Stimulated activated CD4-positive, alpha-beta T cell treated with anti-CD3 and anti-CD28 coated beads, Interleukin-15, amount 100 ng/mL, for 1 hour (primary cell): ENCODE results near the gene LONRF2.

Experiments
- DNase-seq, 2 donors: peaks; one replicate each; pipeline ENCODE4 v3.0.0-alpha.2; 2020; ENCODE audit warnings: low read depth in 1 of 2, low spot score in 1 of 2

LONRF2 gene

DNA sequence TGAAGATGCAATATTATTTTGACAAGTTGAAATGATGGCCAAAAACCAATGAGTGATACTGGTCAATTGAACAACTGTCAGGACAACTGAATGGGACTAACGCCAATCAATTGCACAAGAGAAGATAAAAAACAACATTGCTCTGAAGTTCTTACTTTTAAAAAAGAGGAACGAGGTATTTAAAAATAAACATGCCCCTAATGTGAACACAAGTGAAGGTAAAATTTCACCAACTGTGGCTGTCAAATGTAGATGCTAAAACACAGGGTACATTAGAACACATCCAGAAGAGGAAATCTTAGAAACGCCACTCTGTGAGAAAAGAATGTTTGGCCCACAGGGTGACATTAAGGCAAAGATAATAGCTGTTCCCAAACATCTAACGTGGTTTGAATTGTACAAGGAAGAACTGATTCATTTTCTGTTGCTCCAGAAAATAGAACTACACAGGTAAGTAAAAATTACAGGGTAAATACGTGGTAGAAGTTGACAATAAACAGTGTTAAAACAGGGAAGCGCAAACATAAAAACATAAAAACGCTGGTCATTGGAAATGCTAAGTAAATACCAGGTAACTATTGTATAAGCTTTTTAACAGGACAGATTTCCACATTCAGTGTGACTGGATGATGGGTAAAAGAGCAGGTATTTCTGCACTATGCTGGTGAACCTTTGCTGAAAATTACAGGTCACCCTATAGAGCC is 20.3 kb downstream of the LONRF2 start:
- no peak for DNase-seq

DNA sequence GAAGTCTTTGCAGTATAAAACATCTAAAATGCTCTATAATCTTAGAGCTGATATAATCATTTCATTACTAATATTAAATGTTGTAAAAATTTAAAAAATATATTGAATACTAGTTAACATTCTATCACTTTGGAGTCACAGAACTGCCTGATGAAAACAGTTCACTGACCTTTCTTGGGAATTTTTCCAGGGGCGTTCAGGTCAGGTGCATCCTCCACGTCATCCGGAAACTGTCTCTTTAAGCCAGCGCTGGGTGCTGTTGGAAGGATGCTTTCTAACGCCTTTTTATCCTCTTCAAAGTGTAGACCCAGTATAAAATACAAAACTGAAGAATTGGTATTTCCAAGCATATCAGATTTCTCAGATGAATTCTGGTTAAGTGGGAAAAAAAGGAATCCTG is 22.8 kb downstream of the LONRF2 start:
- DNase-seq, result no peak

DNA sequence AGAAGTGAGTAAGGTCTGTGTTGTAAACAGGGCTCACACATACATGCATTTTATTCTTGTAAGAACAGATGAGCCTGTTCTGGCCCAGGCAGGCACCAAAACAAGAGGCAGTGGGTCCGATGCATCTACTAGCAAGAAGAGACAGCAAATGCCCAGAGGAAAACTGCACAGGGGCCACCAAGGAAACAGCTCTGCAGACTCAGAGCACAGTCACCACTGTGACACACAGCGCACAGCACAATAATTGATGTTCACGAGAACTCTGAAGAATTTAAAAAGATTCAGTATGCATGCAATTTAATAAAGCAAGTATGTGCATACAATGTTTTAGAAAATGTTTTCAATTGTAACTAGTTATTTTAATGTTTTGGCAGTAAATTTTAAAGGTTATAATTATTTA is 24.8 kb downstream of the LONRF2 start:
- no peak for DNase-seq

DNA sequence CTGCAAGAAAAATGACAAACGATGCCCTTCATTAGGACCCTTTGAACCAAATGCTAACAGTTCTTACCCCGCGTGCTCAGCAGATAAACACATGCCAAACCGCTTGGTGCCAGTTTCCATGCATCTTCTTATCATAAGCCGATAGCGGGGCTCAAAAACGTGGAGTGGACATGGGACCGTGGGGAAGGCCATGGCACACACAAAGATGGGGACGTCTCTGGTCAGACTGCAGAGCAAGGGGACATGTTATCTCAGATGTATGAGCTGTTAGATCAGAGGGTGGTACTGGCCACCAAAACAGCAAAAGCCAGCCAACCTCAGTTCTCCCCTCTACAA is 28.2 kb downstream of the LONRF2 start:
- no peak for DNase-seq

DNA sequence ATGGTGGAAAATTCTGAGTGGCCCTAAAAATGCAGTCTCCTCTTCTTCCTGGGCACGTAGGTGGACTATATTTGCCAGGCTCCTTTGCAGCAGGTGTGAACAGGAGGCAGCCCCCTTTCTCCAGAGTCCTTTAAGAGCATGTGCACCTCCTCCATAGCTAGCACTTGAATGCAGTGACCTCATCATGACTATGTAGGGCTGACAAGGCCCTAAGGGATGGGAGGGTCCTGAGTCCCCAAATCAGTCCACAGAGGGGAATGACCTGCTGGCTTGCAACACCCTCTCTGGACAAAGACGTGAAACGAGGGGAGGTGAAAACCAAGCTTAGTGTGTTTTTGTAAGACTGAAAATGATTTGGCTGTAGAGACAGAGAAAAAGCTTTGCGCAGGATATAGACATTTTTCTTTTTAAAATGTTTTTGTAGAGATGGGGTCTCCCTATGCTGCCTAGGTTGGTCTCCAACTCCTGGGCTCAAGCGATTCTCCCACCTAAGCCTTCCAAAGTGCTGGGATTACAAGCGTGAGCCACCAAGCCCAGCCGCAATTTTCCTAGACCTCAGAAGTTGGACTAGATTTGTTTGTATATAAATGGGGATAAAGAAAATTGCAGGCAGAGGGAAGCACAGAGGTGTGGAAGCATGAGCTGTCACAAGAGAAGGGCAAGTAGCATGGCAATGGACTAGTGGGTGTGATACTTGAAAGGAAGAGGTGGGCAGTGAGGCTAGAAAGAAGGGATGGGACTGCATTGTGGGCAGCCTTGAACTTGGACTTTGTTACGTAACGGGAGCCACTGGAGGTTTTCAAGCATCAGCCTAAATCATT is 28.8 kb downstream of the LONRF2 start:
- no peak for DNase-seq

DNA sequence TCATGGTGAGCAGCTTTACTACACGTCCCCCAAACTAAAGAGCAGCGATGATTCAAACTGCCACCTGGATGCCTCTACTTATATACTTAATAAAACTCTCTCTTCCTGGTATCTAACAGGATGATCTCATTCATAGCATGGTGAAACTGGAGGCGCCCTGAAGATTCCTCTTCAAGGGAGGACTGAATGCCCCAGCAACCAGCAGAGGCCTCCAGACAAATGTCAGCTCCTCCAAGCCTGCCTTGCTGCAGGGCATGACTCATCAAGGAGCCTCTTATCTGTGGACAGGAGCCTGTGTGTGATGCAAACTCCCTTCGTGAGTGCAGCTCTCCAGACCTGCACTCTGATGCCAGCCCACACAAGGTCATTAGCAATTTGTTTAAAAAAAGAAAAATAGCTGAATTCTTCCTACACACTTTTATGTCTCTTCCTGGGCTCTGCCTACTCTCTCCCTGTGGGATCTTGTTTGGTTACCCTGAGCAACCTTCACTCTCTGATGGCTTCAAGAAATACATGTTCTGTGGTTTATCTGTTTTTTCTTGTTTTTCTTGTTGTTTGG is 30.2 kb downstream of the LONRF2 start:
- no peak for DNase-seq

DNA sequence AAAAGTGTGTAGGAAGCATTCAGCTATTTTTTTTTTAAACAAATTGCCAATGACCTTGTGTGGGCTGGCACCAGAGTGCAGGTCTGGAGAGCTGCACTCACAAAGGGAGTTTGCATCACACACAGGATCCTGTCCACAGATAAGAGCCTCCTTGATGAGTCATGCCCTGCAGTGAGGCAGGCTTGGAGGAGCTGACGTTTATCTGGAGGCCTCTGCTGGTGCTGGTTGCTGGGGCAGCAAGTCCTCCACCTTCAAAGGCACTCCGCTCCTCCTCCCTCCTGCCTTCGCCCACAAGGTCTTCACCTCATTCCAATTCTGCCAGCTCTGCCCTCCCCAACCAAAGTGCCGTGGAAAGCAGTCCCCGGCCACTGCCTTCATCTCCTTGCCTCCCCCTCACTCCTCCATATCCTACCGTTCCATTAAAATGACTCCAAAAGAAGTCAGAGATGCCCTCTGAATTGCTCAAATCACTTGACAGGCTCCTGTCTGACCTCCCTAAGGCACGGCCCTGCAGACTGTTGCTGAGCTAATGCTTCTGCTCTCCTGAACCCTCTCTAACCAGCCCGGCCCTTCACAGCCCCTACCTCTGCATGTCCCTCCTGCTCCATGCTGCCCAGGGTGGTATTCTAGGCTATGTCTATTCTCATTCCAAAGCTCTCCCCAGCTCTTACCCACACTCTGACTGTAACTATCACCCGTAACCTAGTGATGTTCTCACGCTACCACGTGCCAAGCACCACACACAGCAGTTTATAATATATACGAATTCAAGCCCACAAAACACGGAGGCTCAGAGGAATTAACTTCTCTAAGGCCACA is 30.9 kb downstream of the LONRF2 start:
- no peak for DNase-seq

DNA sequence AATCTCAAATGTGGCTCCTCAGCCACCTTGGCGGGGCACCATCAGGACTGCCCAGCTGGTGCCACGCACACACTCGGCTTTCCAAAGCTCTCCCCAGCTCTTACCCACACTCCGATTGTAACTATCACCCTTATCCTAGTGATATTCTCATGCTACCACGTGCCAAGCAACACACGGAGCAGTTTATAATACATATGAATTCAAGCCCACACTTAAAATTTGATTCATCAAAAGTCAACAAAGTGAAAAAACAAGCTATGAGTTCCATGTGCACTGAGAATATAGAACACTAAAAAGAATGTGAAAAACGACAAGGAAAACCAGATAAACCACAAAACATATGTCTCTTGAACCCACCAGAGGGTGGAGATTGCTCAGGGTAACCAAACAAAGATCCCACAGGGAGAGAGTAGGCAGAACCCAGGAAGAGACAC is 31.6 kb downstream of the LONRF2 start:
- DNase-seq, result no peak

DNA sequence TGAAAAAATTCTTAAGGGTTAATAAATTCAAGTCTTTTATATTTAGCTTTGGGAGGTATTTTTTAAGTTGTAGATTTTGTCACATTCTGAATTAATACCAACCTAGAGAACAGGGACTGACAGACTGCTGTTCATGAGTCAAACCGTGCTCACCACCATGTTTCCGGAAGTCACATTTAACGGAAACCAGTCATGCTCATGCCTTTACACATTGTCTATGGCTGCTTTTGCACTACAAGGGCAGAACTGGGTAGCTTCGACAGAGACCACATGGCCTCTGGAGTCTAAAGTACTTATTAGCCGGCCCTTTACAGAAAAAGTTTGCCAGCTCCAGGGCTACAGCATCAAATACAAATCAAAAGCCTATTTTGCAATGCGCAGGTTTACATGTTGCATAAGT is 33.3 kb downstream of the LONRF2 start:
- no peak for DNase-seq

DNA sequence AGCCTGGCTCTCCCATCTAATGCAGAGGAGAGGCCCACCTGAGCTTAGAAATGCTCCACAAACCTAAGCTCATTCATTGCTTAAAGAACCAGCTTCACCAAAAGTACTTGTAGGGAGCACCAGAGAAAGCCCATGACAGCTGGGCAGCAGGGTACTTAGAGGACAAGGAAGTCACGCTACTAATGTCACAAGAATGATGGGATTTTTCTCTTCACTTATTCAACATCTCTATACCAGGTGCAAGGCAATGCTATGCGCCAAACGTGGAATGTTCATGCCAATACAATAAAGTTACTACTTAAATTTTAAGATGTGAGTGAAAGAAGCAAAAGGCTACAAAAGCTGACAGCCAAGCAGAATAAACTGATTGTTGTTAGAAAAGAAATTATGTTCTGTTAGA is 36.0 kb downstream of the LONRF2 start:
- no peak for DNase-seq

DNA sequence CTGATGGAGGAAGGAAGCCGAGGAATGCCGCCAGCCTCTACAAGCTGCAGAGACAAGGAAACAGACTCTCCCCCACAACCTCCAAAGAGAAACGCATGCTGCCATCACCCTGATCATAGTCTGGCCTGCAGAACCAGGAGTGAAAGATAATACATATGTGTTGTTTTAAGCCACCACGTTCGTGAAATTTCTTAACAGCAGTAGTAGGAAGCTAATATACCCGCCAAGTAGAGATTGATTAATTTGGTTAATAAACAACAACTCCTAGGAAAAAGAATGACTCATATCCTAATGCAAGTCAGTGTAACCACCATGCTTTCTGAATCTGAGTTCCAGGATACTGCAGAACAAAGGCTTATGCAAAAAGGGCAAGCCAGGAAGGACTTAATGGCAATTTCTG is 36.6 kb downstream of the LONRF2 start:
- DNase-seq, result no peak

DNA sequence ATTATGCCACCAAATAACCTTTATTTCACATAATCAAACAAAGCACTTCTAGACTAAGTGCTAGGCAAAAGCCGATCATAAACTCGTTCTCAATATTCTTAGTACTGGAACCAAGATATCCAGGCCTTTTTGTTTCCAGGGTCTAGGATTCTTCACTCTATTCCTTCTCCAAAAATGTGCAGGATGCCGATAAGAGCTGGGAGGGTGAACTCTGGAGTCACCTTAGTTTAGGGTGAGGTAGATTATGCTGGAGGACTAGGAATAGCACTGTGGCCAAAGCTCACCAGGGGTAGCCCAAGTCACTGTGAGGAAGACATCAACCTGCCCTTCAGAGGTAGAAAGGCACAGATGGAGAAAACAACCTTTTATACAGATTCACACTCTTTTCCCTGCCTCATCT is 37.3 kb downstream of the LONRF2 start:
- DNase-seq, result no peak

DNA sequence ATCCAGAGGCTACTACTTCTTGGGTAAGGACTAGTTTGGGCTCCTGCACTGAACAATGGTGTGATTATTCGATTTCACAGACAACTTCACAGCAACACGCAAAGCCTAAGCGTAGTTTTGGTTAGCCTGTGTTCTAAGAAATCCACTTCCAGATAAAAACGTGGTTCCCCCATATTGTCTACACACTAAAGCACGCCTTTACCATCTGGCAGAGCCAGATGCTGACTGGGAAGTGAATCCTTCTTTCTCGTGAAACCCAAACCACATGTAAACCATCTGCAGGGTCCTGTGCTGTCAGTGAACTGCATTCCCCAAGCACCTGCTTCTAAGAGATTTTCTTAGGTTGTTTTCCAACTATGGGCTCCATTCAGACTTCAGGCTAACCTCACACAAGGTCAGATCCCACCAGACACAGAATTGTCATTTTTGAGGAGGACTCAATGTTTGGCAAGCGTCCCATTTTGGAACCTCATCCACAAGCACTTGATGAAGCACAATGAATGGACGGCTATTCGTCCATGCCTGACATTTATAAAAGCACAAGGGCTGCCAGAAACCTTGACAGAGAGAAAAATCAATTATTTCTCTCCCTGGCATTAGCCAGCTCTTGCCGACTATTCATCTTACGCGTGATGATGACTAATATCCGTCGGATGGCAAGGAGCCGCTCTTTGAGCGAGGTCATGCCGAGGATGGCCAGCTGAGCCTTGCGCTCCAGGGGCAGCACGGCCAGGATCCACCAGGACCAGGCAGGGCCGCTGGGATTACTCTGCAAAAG is 38.4 kb downstream of the LONRF2 start:
- DNase-seq, result no peak

DNA sequence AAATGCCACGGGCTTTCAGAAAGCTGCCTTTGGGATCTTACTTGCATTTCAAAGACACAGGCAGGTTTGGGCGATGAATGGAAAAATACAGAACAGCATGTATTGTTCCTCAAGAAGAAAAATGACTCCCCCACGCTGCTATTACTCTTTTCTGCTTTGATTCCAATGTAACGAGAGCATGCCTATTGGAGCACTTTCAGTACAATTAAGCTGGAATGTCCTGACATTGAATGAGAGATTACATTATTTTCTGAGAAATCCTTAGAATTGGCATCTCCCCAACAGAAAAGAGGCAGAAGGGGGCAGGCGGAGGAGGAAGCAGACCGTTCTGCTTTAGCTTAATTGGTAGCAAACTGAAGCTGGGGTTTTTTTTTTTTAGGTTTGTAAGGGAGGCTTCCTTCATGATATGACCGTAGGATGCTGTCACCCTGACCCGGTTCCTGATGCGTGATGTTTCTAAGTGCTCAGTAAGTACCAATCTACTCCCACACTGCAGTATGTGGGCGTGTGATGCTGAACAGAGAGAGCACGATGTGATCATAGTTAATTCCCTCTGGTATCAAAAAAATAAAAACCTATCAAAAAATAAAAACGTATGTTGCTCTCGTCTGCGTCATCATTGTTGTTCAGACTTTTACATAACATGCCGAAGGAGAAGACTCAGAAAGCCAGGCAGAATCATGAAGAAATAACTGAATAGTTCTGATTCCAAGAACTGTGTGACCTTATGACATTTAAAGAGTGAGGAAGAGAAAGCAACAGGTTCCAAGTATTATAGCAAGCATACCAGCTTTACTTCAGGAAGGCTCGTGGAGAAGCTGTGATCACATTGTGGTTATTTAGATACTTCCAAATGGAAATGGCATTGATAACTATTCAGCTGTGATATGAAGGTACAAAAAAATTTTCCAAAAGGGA is 40.5 kb downstream of the LONRF2 start:
- no peak for DNase-seq

DNA sequence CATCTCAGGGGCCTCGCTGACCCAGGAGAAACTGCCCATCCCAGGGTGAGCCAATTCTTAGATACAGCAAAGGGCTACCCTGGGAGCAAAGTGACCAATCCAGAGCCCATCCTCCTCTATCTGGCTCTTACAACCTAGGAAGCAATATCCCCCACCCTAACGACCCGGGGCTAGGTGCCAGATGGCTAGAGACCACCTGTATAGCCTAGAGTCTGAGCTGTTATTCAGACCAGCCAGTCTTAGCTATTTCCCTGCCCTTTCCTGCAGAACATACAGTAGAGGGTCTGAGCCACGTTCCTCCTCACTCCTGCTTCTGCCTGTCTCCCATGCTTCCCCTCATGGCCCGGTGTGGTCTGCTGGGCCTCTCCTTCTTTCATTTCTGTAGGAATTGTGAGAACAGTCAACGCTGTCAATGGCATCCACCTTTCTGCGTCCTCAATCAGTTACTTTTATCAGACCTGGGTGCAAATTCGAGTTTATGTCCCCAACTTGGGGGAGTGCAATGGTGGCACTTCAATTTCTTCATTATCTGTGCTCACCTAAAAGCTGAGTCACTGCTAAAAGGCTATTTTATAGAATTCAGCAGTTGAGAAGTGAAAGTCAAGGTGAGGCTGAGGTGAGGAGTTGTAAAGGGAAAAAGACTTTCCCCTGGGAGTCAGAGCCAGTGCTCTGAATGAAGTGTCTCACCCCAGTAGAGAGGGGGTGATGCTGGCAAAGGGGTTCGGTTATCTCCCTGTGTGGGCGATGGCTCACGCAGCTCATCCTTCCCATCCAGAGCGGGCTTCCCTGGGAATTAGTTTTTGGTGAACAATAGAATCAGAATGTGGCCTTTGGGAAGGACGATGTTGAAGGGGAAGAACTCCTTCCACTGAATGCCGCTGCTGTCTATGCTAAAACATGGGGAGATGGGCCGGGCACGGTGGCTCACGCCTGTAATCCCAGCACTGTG is 42.4 kb downstream of the LONRF2 start:
- DNase-seq, result no peak

DNA sequence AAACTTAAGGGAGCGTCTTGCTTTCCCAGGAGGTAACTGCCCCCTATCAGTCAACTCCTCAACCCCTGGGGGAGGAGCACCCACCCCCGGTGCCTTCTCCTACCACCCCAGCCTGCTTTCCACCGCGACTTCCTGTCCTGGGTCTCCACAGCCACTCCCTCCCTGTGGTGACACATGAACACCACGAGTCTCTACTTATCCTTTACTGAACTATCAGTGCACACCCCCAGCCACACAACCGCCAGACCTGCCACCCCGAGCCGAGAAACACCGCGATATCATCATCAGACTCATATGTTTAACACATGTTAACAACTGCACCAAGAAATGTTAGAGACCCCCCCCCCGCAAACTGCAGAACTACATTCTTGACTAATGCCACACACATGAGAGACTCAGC is 43.3 kb downstream of the LONRF2 start:
- no peak for DNase-seq

DNA sequence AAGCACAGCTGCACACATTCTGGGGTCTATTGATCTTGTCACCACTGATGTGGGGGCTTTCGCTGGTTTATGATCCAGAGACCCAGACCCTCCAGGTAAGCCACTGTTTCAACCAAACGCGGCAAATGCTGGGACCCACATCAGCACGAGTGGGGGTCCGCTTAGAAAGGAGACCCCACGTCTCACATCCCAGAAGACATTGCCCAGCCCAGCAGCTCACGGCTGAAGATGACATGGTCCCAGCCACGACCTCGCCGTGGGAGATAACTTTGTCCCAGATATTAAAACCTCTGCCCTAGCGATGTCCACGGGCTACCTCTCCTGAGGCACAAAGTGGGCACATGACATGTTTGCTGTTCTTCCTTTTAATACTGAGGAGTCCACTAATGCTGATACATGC is 43.8 kb downstream of the LONRF2 start:
- no peak for DNase-seq

DNA sequence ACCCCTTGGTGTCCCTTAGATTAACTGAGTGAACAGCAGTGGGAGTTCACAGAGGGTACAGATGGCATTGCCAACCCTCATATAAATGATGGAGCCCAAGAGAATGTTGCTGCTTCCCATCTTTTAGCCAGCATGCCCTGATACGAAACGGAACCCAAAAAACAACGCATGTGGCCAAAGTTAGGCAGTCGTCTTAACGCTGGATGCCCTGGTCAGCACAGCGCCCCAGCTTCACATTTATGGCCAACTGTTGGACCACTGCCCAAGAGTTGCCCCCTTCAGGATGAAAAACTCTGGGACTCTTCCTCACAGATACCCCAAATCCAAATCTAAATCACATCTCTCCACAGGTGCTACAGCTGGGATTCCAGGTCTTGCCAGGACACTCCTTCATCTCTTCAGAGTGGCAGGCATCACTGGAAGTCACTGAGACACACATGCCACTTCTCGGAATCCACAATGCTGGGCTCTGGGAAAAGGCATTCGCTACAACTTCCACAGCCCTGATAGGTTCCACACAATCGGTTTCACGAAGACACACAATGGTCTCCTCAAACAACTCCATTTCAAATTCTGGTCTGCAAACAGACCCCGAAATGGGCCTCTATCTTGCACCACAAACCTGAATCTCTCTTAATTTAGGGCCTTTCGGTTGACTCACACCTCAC is 44.6 kb downstream of the LONRF2 start:
- no peak for DNase-seq
